IMR-90 (cell line): Measurements from ENCODE around the gene PHAX. TPM values are rescaled to one million over a fixed set of nuclear protein-coding genes. Genes with fewer than 3 reads are reported as not detected.
A peak's percentile ranks its signal among the peaks of the same experiment; 100 is the strongest.

Experiments used
- ATAC-seq: fragments of 200-7000 bp; cut with Tn5 transposase; 2 replicates; pipeline ENCODE4 v1.9.1; 2020; ENCODE audit warnings: low read depth, mild to moderate bottlenecking, moderate library complexity
- BruUV-seq: library from RNA; stranded (reverse); fragments of 400-500 nt; replicated peaks from 2 replicates; lab custom pipeline; 2021; lab: Mats Ljungman, UMichigan
- CTCF ChIA-PET: fragments of 300-600 bp; formaldehyde crosslinking; extraction: SDS; loops from one replicate; lab custom pipeline; 2021; ENCODE audit warnings: antibody characterized with exemption; lab: Yijun Ruan, JAX
- POLR2A ChIA-PET: fragments of 300-600 bp; sonication (Branson Sonifier 250); formaldehyde crosslinking; loops from one replicate; lab custom pipeline; 2022; ENCODE audit warnings: antibody characterized with exemption; ENCODE audit not compliant: unreplicated experiment; lab: Charles Lee
- DNase-seq: peaks from one replicate; pipeline ENCODE4 v3.0.0; 2013
- H2AFZ ChIP-seq: replicated peaks from 2 replicates; pipeline ENCODE3; 2013; ENCODE audit warnings: low read length, mild to moderate bottlenecking; ENCODE audit not compliant: poor library complexity
- H2AK5ac ChIP-seq: 2 replicates; pipeline ENCODE4 v1.6.1; 2013; ENCODE audit warnings: low read depth, low read length, inconsistent platforms
- H2AK9ac ChIP-seq: replicated peaks from 2 replicates; pipeline ENCODE3; 2013; ENCODE audit warnings: mild to moderate bottlenecking, low read depth, low read length, moderate library complexity; ENCODE audit not compliant: poor library complexity
- H2BK120ac ChIP-seq: 2 replicates; pipeline ENCODE4 v1.6.1; 2013; ENCODE audit warnings: low read depth, low read length, inconsistent platforms
- H2BK15ac ChIP-seq: 3 replicates; pipeline ENCODE4 v1.6.1; 2013; ENCODE audit warnings: low read depth, low read length, inconsistent platforms
- H2BK20ac ChIP-seq: 2 replicates; pipeline ENCODE4 v1.6.1; 2013; ENCODE audit warnings: low read depth, mild to moderate bottlenecking, inconsistent platforms, low read length, moderate library complexity
- H2BK5ac ChIP-seq: 2 replicates; pipeline ENCODE4 v1.6.1; 2013; ENCODE audit warnings: mild to moderate bottlenecking, low read depth, low read length, inconsistent platforms; ENCODE audit not compliant: poor library complexity, severe bottlenecking
- H3K14ac ChIP-seq: replicated peaks from 2 replicates; pipeline ENCODE4 v1.6.1; 2013; ENCODE audit warnings: low read depth, low read length, inconsistent platforms
- H3K18ac ChIP-seq: 2 replicates; pipeline ENCODE4 v1.6.1; 2013; ENCODE audit warnings: low read depth, low read length, control low read depth
- H3K23ac ChIP-seq: 2 replicates; pipeline ENCODE4 v1.6.1; 2013; ENCODE audit warnings: low read depth, low read length, inconsistent platforms
- H3K27ac ChIP-seq: 2 replicates; pipeline ENCODE4 v1.5.1; 2013; ENCODE audit warnings: mild to moderate bottlenecking, control low read depth, low read length; ENCODE audit not compliant: insufficient read depth
- H3K27me3 ChIP-seq: 2 replicates; pipeline ENCODE4 v1.6.1; 2013; ENCODE audit warnings: low read length; ENCODE audit not compliant: control insufficient read depth, insufficient read depth
- H3K36me3 ChIP-seq: 2 replicates; pipeline ENCODE4 v1.6.1; 2013; ENCODE audit warnings: low read length, mixed read lengths; ENCODE audit not compliant: control insufficient read depth, insufficient read depth
- H3K4ac ChIP-seq: 2 replicates; pipeline ENCODE4 v1.6.1; 2013; ENCODE audit warnings: low read depth, low read length, inconsistent platforms
- H3K4me1 ChIP-seq: 2 replicates; pipeline ENCODE4 v1.6.1; 2013; ENCODE audit warnings: low read length, mixed read lengths; ENCODE audit not compliant: control insufficient read depth, insufficient read depth
- H3K4me2 ChIP-seq: 2 replicates; pipeline ENCODE4 v1.6.1; 2013; ENCODE audit warnings: low read depth, mild to moderate bottlenecking, control low read depth, low read length, moderate library complexity
- H3K4me3 ChIP-seq: 2 replicates; pipeline ENCODE4 v1.5.1; 2013; ENCODE audit warnings: low read depth, mild to moderate bottlenecking, control low read depth, low read length, moderate library complexity; ENCODE audit not compliant: insufficient read depth
- H3K56ac ChIP-seq: 2 replicates; pipeline ENCODE4 v1.6.1; 2013; ENCODE audit warnings: low read length, inconsistent platforms; ENCODE audit not compliant: insufficient read depth; ENCODE audit errors: extremely low read depth
- H3K79me1 ChIP-seq, 2 experiments: 2 replicates each; pipeline ENCODE4 v1.6.1; 2013; ENCODE audit warnings: low read length in 2 of 2, inconsistent platforms in 1 of 2, low read depth in 1 of 2
- H3K9ac ChIP-seq: 2 replicates; pipeline ENCODE4 v1.6.1; 2013; ENCODE audit warnings: low read depth, low read length, control low read depth
- H3K9me1 ChIP-seq: 2 replicates; pipeline ENCODE4 v1.6.1; 2013; ENCODE audit warnings: low read length, inconsistent platforms; ENCODE audit not compliant: insufficient read depth
- H3K9me3 ChIP-seq: 2 replicates; pipeline ENCODE4 v1.6.1; 2013; ENCODE audit warnings: low read length; ENCODE audit not compliant: control insufficient read depth, insufficient read depth
- H4K20me1 ChIP-seq: 2 replicates; pipeline ENCODE4 v1.6.1; 2013; ENCODE audit warnings: low read length, inconsistent platforms; ENCODE audit not compliant: insufficient read depth
- H4K5ac ChIP-seq: 2 replicates; pipeline ENCODE4 v1.6.1; 2013; ENCODE audit warnings: mild to moderate bottlenecking, low read depth, low read length, control low read depth
- H4K8ac ChIP-seq, 2 experiments: 2 replicates each; pipeline ENCODE4 v1.6.1; 2013; ENCODE audit warnings: low read depth in 2 of 2, low read length in 2 of 2, control low read depth in 1 of 2, inconsistent platforms in 1 of 2
- H4K91ac ChIP-seq: 2 replicates; pipeline ENCODE4 v1.6.1; 2013; ENCODE audit warnings: low read depth, low read length, inconsistent platforms; ENCODE audit not compliant: insufficient read depth
- BHLHE40 ChIP-seq: fragments of 150-350 bp; IDR thresholded peaks from 2 replicates; pipeline ENCODE4 v1.6.1; 2016; ENCODE audit warnings: mild to moderate bottlenecking, low read depth, low read length
- CEBPB ChIP-seq: IDR thresholded peaks from 2 replicates; pipeline ENCODE4 v1.6.1; 2012; ENCODE audit warnings: low read depth, low read length, improper control_type of control experiment
- CHD1 ChIP-seq: IDR thresholded peaks from 2 replicates; pipeline ENCODE4 v1.6.1; 2012; ENCODE audit warnings: low read depth, low read length, improper control_type of control experiment
- FOS ChIP-seq: fragments of 150-350 bp; IDR thresholded peaks from 2 replicates; pipeline ENCODE4 v1.6.1; 2016; ENCODE audit warnings: low read depth, low read length
- MAFK ChIP-seq: IDR thresholded peaks from 2 replicates; pipeline ENCODE4 v1.6.1; 2012; ENCODE audit warnings: low read depth, low read length, improper control_type of control experiment
- MAZ ChIP-seq: IDR thresholded peaks from 2 replicates; pipeline ENCODE4 v1.6.1; 2012; ENCODE audit warnings: low read depth, mild to moderate bottlenecking, low read length, improper control_type of control experiment, moderate library complexity, borderline replicate concordance
- MXI1 ChIP-seq: IDR thresholded peaks from 2 replicates; pipeline ENCODE4 v1.6.1; 2012; ENCODE audit warnings: low read depth, mild to moderate bottlenecking, low read length, moderate library complexity, borderline replicate concordance
- NFE2L2 ChIP-seq: fragments of 150-350 bp; IDR thresholded peaks from 2 replicates; pipeline ENCODE4 v1.6.1; 2016; ENCODE audit warnings: low read depth, mild to moderate bottlenecking, low read length
- POLR2A ChIP-seq: IDR thresholded peaks from 2 replicates; pipeline ENCODE4 v1.6.1; 2012; ENCODE audit warnings: mild to moderate bottlenecking, low read depth, low read length
- RAD21 ChIP-seq: IDR thresholded peaks from 2 replicates; pipeline ENCODE4 v1.6.1; 2012; ENCODE audit warnings: low read length, improper control_type of control experiment
- RCOR1 ChIP-seq: IDR thresholded peaks from 2 replicates; pipeline ENCODE4 v1.6.1; 2012; ENCODE audit warnings: mild to moderate bottlenecking, low read length, improper control_type of control experiment; ENCODE audit not compliant: insufficient replicate concordance
- RFX5 ChIP-seq: IDR thresholded peaks from 2 replicates; pipeline ENCODE4 v1.8.0; 2012; ENCODE audit warnings: low read depth, mild to moderate bottlenecking, low read length, moderate library complexity
- USF2 ChIP-seq: fragments of 150-350 bp; IDR thresholded peaks from 2 replicates; pipeline ENCODE4 v1.6.1; 2017; ENCODE audit warnings: mild to moderate bottlenecking, antibody characterized with exemption, low read length, low read depth
- WGBS, 2 experiments: methylation state at CpG; one replicate each; pipeline versions ENCODE4 v1.1.5 to v1.1.7; 2013; ENCODE audit warnings: missing lambda C conversion rate in 2 of 2; ENCODE audit not compliant: insufficient read length in 1 of 2; ENCODE audit errors: extremely low coverage in 2 of 2; 5-methylcytosine and 5-hydroxymethylcytosine counted together
- dilution Hi-C: fragments of 300-500 bp; cut with HindIII; formaldehyde crosslinking; loops from one replicate; pipeline ENCODE4 v1.14.3; 2018; ENCODE audit warnings: low sequenced_read_pairs; ENCODE audit not compliant: unreplicated experiment
- in situ Hi-C: fragments of 300-500 bp; cut with MboI; formaldehyde crosslinking; loops from 3 replicates; pipeline ENCODE4 v1.14.3; 2019; ENCODE audit warnings: low sequenced_read_pairs, inconsistent platforms, mixed read lengths
- intact Hi-C: fragments of 100-400 bp; cut with micrococcal nuclease; formaldehyde crosslinking; loops from 2 replicates; pipeline ENCODE4 v1.10.0; 2022
- polyA plus RNA-seq, 3 experiments: library from polyadenylated mRNA; depleted of rRNA; stranded (reverse); fragments of >200 nt; gene quantifications; 2 replicates each; pipeline ENCODE4 v1.2.3, GENCODE V29; 2012; ENCODE audit warnings: low replicate concordance in 1 of 3
- total RNA-seq: library from RNA; depleted of rRNA; stranded (reverse); fragments of >200 nt; gene quantifications from 2 replicates; pipeline ENCODE4 v1.2.3, GENCODE V29; 2012
- TF ChIP-seq, protein P1 (sequence below): fragments of 150-350 bp; IDR thresholded peaks from 2 replicates; pipeline ENCODE4 v1.6.1; 2016; ENCODE audit warnings: low read depth, mild to moderate bottlenecking, low read length, moderate library complexity, borderline replicate concordance

Gene PHAX
- total and polyA plus RNA-seq, 2 of the 4 experiments (the other 2 are of a cell fraction) = 32.5 to 46.4 TPM

- no peaks in the 10 kb centered on the region for H3K4me1 ChIP-seq
- H2AFZ ChIP-seq = no peak overlapping the region
- no peak overlapping the region for H3K4me3 ChIP-seq
- no TSS peak for BruUV-seq
- no peak overlapping the region for H2BK15ac ChIP-seq
- no peaks in the 10 kb centered on the region for H4K20me1 ChIP-seq
- no peak overlapping the region for H2AK5ac ChIP-seq
- H3K79me1 ChIP-seq = no peaks in the 10 kb centered on the region
- no peak overlapping the region for H3K18ac ChIP-seq
- no peak for TF ChIP-seq RAD21
- no peak for TF ChIP-seq BHLHE40
- no peak for TF ChIP-seq CEBPB
- no peak for TF ChIP-seq RFX5
- TF ChIP-seq FOS = no peak
- TF ChIP-seq CHD1 = no peak
- no peak for TF ChIP-seq RCOR1
- TF ChIP-seq NFE2L2 = no peak
- no peak for TF ChIP-seq MXI1
- TF ChIP-seq MAZ = no peak
- TF ChIP-seq USF2 = no peak
- no peak for TF ChIP-seq MAFK
- TF ChIP-seq, protein P1, sequence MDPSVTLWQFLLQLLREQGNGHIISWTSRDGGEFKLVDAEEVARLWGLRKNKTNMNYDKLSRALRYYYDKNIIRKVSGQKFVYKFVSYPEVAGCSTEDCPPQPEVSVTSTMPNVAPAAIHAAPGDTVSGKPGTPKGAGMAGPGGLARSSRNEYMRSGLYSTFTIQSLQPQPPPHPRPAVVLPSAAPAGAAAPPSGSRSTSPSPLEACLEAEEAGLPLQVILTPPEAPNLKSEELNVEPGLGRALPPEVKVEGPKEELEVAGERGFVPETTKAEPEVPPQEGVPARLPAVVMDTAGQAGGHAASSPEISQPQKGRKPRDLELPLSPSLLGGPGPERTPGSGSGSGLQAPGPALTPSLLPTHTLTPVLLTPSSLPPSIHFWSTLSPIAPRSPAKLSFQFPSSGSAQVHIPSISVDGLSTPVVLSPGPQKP = no peak
- TF ChIP-seq POLR2A = no peak
- no peaks in the 10 kb centered on the region for H3K9me3 ChIP-seq
- no peak overlapping the region for H4K5ac ChIP-seq
- no peak overlapping the region for H3K4ac ChIP-seq
- in situ Hi-C loops (no loop called here), intact Hi-C loops (no loop called here), dilution Hi-C loops (no loop called here)
- no peak overlapping the region for H2BK120ac ChIP-seq
- H3K9ac ChIP-seq = no peak overlapping the region
- no peak overlapping the region for H3K27ac ChIP-seq
- ChIA-PET CTCF (interaction anchor here (0.6 kb wide), 1 partner anchor 39 kb away, joined by 3 read pairs; no protein-coding TSS in a partner anchor), POLR2A (no interaction called here)
- no peak overlapping the region for H3K4me2 ChIP-seq
- no peak overlapping the region for H3K56ac ChIP-seq
- DNase-seq (peak; percentile 6), ATAC-seq (no peak)
- no peak overlapping the region for H2AK9ac ChIP-seq
- no peak overlapping the region for H4K8ac ChIP-seq
- no peak overlapping the region for H2BK20ac ChIP-seq
- WGBS, 2 experiments = no CpG with 5 or more reads among the region's 2 CpGs
- no peak overlapping the region for H4K91ac ChIP-seq
- H3K27me3 ChIP-seq = no peaks in the 10 kb centered on the region
- H3K14ac ChIP-seq = no peak overlapping the region
- H3K9me1 ChIP-seq = no peaks in the 10 kb centered on the region; the same call in 1 of the 2 replicates
- peaks cover 45% of the 10 kb centered on the region for H3K36me3 ChIP-seq
- no peak overlapping the region for H2BK5ac ChIP-seq
- no peak overlapping the region for H3K23ac ChIP-seq
Observed at GRCh38 chr5:126552614-126553013, 48.1 kb upstream of the PHAX start.
